HG03439 (cell line): ENCODE data around the gene ARHGEF7.
A peak's percentile ranks its signal among the peaks of the same experiment; 100 is the strongest.

Experiments
- ATAC-seq: cut with Tn5 transposase; IDR thresholded peaks from one replicate; pipeline ENCODE4 v1.9.1; 2021; ENCODE audit warnings: mild to moderate bottlenecking, moderate library complexity; ENCODE audit not compliant: unreplicated experiment

Gene ARHGEF7

GRCh38 chr13:111131611-111132010, 16.5 kb downstream of the ARHGEF7 start:
- no peak for ATAC-seq

DNA sequence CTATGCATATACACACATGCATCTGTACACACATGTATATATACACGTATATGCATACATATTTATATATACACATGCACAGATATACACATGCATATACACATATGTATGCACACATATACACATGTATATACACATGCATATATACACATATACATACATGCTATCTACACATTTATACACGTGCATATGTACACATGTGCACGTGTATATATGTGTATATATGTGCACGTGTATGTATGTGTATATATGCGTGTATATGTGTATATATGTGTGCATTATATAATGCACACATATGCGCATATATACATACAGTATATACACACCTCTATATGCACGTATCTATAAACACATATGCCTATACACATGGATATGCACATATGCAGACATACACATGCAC, 17.8 kb downstream of the ARHGEF7 start:
- no peak for ATAC-seq

GRCh38 chr13:111139452-111139851, 24.3 kb downstream of the ARHGEF7 start:
- no peak for ATAC-seq

- no peak for ATAC-seq
Measured at GRCh38 chr13:111139873-111140561, 24.9 kb downstream of the ARHGEF7 start.

DNA sequence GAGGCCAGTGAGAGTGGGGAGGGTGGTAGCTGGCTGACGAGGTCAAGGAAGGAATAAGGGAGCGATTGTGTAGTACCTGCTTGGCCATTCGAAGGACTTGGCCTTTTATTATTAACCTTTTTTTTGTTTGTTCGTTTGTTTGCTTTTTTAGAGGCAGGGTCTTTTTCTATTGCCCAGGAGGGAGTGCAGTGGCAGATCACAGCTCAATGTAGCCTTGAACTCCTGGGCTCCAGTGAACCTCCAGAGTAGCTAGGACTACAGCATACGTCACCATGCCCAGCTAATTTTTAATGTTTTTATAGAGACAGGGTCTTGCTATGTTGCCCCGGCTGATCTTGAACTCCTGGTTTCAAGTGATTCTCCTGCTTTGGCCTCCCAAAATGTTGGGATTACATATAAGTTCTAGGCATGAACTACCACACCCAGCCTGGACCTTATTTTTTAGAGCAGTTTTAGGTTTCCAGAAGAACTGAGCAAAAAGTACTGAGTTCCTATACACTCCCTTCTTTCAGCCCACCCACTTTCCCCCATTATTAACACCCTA, 25.5 kb downstream of the ARHGEF7 start:
- ATAC-seq = no peak

GRCh38 chr13:111142472-111142871, 27.4 kb downstream of the ARHGEF7 start:
- ATAC-seq = no peak

DNA sequence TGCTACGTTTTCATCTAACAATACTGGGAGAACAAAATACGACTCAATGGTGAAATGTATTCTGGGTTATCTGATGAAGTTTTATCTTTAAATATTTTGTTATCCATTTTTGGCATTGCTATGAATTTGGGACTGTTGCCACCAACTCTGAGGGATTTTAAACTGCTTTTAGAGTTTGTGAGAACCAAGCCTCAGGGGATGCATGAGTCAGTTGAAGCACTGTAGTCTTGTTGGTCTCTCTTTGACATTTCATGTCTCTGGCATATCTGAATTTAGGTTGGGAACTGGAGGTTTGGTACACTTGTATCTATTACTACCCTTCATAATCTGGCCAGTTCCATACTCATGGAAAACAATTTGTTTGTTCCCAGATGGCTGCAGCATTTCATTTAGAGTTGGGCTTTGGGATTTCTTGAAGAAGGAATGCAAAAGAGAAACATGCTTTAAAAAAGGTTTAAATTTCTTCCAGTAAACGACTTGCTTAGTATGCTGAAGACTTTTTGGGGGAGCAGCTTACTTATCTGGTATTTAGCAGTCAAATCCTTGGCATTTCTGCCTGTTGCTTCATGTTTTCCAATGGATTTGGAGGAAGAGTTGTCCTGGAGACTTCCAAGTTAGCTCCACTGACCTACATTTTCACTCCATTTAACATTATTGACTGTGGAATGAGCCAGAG, 28.9 kb downstream of the ARHGEF7 start:
- no peak for ATAC-seq

- no peak for ATAC-seq
Measured at GRCh38 chr13:111145071-111145470, 30.0 kb downstream of the ARHGEF7 start.

- ATAC-seq = no peak
Measured at GRCh38 chr13:111145506-111145905, 30.4 kb downstream of the ARHGEF7 start.

GRCh38 chr13:111152844-111153243, 37.7 kb downstream of the ARHGEF7 start:
- ATAC-seq = no peak

DNA sequence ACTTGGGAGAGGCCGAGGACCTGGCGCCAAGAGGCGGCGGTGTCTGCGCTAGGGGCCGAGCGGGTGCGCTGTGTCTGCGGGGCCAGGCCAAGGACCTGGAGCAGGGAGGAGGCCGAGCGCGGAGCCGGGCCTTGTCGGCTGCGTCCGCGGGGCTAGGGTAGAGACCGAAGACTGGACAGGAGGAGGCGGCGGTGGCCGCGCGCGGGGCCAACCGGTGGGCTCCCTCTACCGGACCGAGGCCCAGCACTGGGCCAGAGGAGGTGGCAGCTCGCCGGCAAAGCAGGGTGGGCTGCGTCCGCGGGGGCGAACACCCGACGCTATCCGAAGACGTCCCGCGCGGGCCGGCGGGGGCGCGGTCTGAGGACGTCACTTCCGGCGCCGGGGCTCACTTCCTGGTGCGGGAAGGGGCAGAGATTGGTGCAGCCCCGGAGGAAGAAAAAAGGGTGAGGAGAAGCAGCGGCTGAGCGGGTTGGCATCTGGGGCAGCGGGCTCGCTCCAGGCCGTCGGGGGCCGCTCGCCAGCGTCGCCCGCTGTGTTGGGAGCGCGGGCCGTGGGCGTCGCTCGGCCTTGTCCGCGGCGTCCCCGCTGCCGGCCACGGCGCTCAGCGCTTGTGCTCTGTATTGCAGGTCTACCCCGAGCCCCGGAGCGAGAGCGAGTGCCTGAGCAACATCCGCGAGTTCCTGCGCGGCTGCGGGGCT, 38.3 kb downstream of the ARHGEF7 start:
- peak; percentile 92 for ATAC-seq

DNA sequence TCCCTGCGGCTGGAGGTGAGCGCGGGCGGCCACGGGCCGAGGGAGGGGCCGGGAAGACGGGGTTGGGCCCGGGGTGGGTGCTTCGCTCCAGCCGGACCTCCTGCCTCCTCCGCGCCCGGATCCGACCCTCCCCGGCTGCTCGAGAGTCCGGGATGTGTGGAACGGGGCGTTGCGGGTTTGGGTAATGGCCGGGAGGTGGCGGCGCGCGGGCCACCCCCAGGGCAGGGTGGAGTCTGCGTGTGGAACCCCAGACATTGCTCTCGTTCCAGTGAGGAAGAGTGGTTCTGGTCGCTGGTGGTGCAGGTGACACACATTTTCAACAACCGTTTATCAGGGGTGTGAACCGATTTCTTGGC, 38.8 kb downstream of the ARHGEF7 start:
- peak; percentile 47 for ATAC-seq

GRCh38 chr13:111156421-111156820, 41.3 kb downstream of the ARHGEF7 start:
- no peak for ATAC-seq

DNA sequence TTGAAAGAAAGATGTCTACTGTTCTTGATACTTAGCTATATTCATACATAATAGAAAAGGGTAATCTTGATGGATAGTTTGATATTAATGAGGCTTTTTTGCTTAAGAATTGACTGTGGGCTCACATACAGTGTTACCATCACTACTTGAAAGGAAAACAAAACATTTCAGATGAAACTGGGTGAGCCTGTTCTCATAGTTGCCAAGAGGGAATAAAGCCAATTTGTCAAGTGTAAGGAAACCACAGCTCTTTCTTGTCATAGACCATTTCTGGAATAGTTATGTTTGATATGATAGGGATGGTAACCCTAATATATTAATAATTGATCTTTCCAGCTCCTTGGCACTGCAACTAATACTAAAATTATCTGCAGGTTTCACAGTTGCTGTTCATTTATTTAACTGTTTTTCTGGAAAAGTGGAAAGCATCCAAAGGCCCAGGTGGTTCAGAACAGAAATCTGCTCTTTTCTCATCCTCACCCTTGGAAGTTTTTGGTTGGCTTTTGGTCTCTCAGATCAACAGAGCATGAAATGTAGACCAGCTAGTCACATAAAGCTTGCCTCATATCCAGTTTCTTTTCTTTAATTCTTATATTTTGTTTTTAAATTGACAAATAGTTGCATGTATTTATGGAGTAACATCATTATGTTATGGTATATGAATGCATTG, 43.2 kb downstream of the ARHGEF7 start:
- ATAC-seq = no peak

DNA sequence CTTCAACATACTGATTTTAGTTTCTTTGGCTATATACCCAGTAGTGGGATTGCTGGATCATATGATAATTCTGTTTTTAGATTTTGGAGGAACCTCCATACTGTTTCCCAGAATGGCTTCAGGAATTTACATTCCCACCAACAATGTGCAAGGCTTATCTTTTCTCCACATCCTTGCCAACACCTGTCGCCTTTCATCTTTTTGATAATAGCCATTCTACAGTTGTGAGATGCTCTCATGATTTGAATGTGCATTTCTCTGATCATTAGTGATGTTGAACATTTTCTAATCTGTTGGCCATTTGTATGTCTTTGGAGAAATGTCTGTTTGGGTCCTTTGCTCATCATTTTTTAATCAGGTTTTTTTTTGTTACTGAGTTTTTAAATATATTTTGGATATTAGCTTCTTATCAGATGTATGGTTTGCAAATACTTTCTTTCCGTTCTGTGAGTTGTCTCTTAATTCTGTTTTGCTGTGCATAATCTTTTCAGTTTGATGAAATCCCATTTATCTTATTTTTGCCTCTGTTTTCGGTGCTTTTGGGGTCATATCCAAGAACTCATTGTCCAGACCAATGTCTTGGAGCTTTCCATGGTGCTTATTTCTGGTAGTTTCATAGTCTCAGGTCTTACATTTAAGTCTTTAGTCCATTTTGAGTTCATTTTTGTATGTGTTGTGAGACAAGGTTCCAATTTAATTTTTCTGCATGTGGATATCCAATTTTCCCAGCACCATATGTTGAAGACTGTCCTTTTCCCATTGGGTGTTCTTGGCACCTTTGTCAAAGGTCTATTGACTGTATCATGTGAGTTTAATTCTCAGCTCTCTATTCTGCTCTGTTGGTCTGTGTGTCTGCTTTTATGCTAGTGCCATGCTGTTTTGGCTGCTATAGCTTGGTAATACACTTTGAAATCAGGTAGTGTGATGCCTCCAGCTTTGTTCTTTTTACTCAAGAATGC, 44.5 kb downstream of the ARHGEF7 start:
- no peak for ATAC-seq

- no peak for ATAC-seq
Measured at GRCh38 chr13:111160648-111161047, 45.5 kb downstream of the ARHGEF7 start.

GRCh38 chr13:111161601-111162600, 46.8 kb downstream of the ARHGEF7 start:
- no peak for ATAC-seq

DNA sequence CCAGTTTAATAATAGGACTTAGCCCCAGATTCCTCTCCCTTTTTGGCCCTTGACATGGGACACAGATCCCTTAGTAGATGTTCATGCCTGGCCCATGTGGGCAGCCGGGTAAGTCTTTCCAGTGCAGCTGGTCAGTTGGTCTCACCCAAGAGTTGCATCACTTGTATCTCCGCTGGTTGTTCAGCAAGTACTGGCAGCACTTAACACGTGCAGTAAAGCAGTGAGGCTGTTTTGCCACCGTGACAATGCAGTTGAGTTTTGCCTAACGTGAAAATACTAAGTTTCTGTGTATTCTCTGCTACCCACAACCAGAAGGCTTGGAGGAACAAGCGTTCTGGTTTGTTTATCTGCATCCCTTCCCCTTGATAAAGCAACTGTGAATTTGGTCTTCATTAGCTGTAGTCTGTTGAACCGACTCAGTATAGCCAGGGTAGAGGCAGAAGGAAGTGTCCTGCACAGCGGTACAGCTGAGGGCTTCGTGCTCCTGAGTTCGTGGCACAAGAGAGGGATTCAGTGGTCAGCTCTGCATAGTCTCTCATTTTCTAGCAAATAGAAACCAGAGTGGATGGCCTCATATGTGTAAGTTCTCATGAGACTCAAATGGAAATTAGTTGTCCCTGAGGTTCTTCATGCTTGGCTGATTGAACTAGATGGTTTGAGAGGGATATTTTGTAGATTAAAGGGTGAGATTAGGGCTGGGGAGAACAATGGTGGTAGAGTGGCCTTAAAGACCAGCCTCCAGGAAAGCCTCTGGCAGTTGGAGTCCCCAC, 50.3 kb downstream of the ARHGEF7 start:
- peak; percentile 51 for ATAC-seq
